K562 (cell line): Measurements from ENCODE around the gene MROH8. TPM values are rescaled to one million over a fixed set of nuclear protein-coding genes. Genes with fewer than 3 reads are reported as not detected.
A peak's percentile ranks its signal among the peaks of the same experiment; 100 is the strongest.

Experiments used
- ADNP ChIP-seq: fragments of 200-800 bp; sonication (Bioruptor generic); IDR thresholded peaks from 2 replicates; pipeline ENCODE4 v1.6.1; 2016; ENCODE audit warnings: missing genetic modification characterization, missing compliant biosample characterization
- ATF3 ChIP-seq, 2 experiments: fragments of 450-650 bp in 1 of 2; sonication (generic) in 1 of 2; formaldehyde crosslinking in 1 of 2; IDR thresholded peaks in 1 of 2; conservative IDR thresholded peaks in 1 of 2; 2 replicates each; pipeline versions ENCODE4 v1.6.1 to v1.8.1; 2016 to 2023; ENCODE audit warnings: mild to moderate bottlenecking in 2 of 2, moderate library complexity in 2 of 2, inconsistent platforms in 1 of 2, missing genetic modification reagents in 1 of 2
- ATF7 ChIP-seq: fragments of 450-650 bp; IDR thresholded peaks from 2 replicates; pipeline ENCODE4 v1.7.1; 2014; ENCODE audit warnings: mild to moderate bottlenecking, moderate library complexity
- CBX2 ChIP-seq: fragments of 200-600 bp; sonication (generic); IDR thresholded peaks from one replicate; pipeline ENCODE4 v1.6.1; 2012; ENCODE audit warnings: mild to moderate bottlenecking, low read length, inconsistent platforms; ENCODE audit not compliant: insufficient read depth, poor library complexity, severe bottlenecking
- EP300 ChIP-seq: IDR thresholded peaks from 2 replicates; pipeline ENCODE4 v1.6.1; 2012; ENCODE audit warnings: low read length, improper control_type of control experiment
- FOXP4 ChIP-seq: sonication (generic); formaldehyde crosslinking; IDR thresholded peaks from 2 replicates; pipeline ENCODE4 v1.8.0; 2022; ENCODE audit warnings: mild to moderate bottlenecking, missing genetic modification reagents, borderline replicate concordance
- ID3 ChIP-seq, 2 experiments: fragments of 250-450 bp in 1 of 2; fragments of 450-650 bp in 1 of 2; sonication (Bioruptor Pico) in 1 of 2; IDR thresholded peaks; 2 replicates each; pipeline versions ENCODE4 v1.6.1 to v1.8.0; 2016 to 2021; ENCODE audit warnings: mild to moderate bottlenecking in 2 of 2, moderate library complexity in 2 of 2, missing compliant biosample characterization in 1 of 2, missing genetic modification characterization in 1 of 2
- IRF1 ChIP-seq: sonication (generic); formaldehyde crosslinking; IDR thresholded peaks from 2 replicates; pipeline ENCODE4 v1.8.0; 2022; ENCODE audit warnings: missing genetic modification reagents, mild to moderate bottlenecking, borderline replicate concordance
- JUND ChIP-seq, 2 experiments: IDR thresholded peaks; 2 replicates in 1 of 2; 3 replicates in 1 of 2; pipeline ENCODE4 v1.6.1; 2011; ENCODE audit warnings: borderline replicate concordance in 2 of 2, low read depth in 2 of 2, low read length in 2 of 2, improper control_type of control experiment in 1 of 2, missing biosample characterization in 1 of 2, missing genetic modification characterization in 1 of 2, missing genetic modification reagents in 1 of 2
- KAT7 ChIP-seq: sonication (generic); formaldehyde crosslinking; IDR thresholded peaks from 2 replicates; pipeline ENCODE4 v1.8.0; 2022; ENCODE audit warnings: missing genetic modification reagents, mild to moderate bottlenecking, borderline replicate concordance
- RAD21 ChIP-seq, 2 experiments: fragments of 250-450 bp in 1 of 2; fragments of 450-650 bp in 1 of 2; sonication (Bioruptor Pico) in 1 of 2; formaldehyde crosslinking in 1 of 2; IDR thresholded peaks in 1 of 2; conservative IDR thresholded peaks in 1 of 2; 2 replicates each; pipeline versions ENCODE4 v1.4.0 to v1.8.0; 2020 to 2022; ENCODE audit warnings: mild to moderate bottlenecking in 2 of 2, moderate library complexity in 1 of 2
- SAP30 ChIP-seq: fragments of 200-600 bp; sonication (generic); IDR thresholded peaks from 2 replicates; pipeline ENCODE4 v1.6.1; 2012; ENCODE audit warnings: borderline replicate concordance, low read depth, mild to moderate bottlenecking, moderate library complexity, low read length, control low read depth, inconsistent platforms; ENCODE audit not compliant: insufficient read depth, poor library complexity, severe bottlenecking
- SMARCC2 ChIP-seq: fragments of 450-650 bp; IDR thresholded peaks from 2 replicates; pipeline ENCODE4 v1.6.1; 2017; ENCODE audit warnings: antibody characterized with exemption, moderate library complexity, mild to moderate bottlenecking, low read depth
- TAF15 ChIP-seq: fragments of 200-400 bp; formaldehyde crosslinking; IDR thresholded peaks from 2 replicates; pipeline ENCODE4 v1.6.1; 2017; ENCODE audit warnings: mild to moderate bottlenecking, low read depth, low read length, moderate library complexity
- ZBTB2 ChIP-seq: fragments of 450-650 bp; IDR thresholded peaks from 2 replicates; pipeline ENCODE4 v1.6.1; 2016; ENCODE audit warnings: antibody characterized with exemption
- ZKSCAN1 ChIP-seq: fragments of 150-350 bp; IDR thresholded peaks from 2 replicates; pipeline ENCODE4 v1.6.1; 2016; ENCODE audit warnings: low read depth, low read length
- ZNF280A ChIP-seq: fragments of 450-650 bp; IDR thresholded peaks from 2 replicates; pipeline ENCODE4 v1.6.1; 2018; ENCODE audit warnings: mild to moderate bottlenecking, low read depth; ENCODE audit not compliant: partially characterized antibody
- ZNF384 ChIP-seq: IDR thresholded peaks from 2 replicates; pipeline ENCODE4 v1.6.1; 2012; ENCODE audit warnings: low read depth, low read length, improper control_type of control experiment
- polyA plus RNA-seq, 8 experiments: library from polyadenylated mRNA; depleted of rRNA in 4 of 8; stranded (reverse) in 5 of 8; unstranded in 3 of 8; fragments of >200 nt; fragmentation: Nextera tagmentation in 2 of 8; fragmentation: Illumina TruSeq in 1 of 8; extraction: Ambion mirVana in 2 of 8; extraction: Trizol in 1 of 8; gene quantifications; 2 replicates each; pipeline versions ENCODE4 v1.2.1 to v1.2.3, GENCODE V29; 2011 to 2014; ENCODE audit warnings: inconsistent platforms in 1 of 8, missing spikeins in 1 of 8
- total RNA-seq, 7 experiments: library from RNA; depleted of rRNA in 6 of 7; stranded (reverse); fragments of >200 nt in 6 of 7; fragmentation: Illumina TruSeq in 2 of 7; extraction: Trizol in 2 of 7; gene quantifications; 2 replicates each; pipeline versions ENCODE4 v1.2.1 to v1.2.3, GENCODE V29; 2011 to 2021; ENCODE audit warnings: low replicate concordance in 1 of 7

Gene MROH8
- total and polyA plus RNA-seq, 9 of the 15 experiments (the other 6 are each of a cell fraction or from before 2014, with no cell fraction given): 0.21 to 1.5 (median 0.78) TPM

GRCh38 chr20:37160683-37161082 lies 18.7 kb downstream of the MROH8 start (continued):
- TF ChIP-seq FOXP4 (CRISPR knock-in tag) (no peak), EP300 (no peak), ZBTB2 (no peak), SAP30 (no peak), RAD21 (CRISPR knock-in tag; conservative IDR thresholded peaks at IDR 0.05 in 1 of 2, IDR thresholded peaks at IDR 0.05 in 1 of 2) (no peak), ATF7 (peak; percentile 87), ADNP (tag) (peak; percentile 78), ZNF280A (no peak), ID3 (CRISPR knock-in tag; IDR thresholded peaks at IDR 0.05) (no peak), ID3 (tag; IDR thresholded peaks at IDR 0.05) (no peak), ZNF384 (no peak), KAT7 (CRISPR knock-in tag) (no peak), TAF15 (no peak), SMARCC2 (no peak), CBX2 (no peak), ATF3 (IDR thresholded peaks at IDR 0.05) (peak; percentile 57; the same call in 1 of the 2 replicates), ATF3 (CRISPR knock-in tag; conservative IDR thresholded peaks at IDR 0.05) (no peak), ZKSCAN1 (no peak), IRF1 (CRISPR knock-in tag) (no peak), JUND (IDR thresholded peaks at IDR 0.05; ENCODE audit: borderline replicate concordance, low read depth, low read length) (peak; percentile 69; the same call in 1 of the 2 replicates), JUND (tag; IDR thresholded peaks at IDR 0.05; ENCODE audit: borderline replicate concordance, low read depth, low read length) (peak; percentile 67; the same call in 1 of the 3 replicates)
